Measurements from ENCODE around the gene SPDEF. TPM values are rescaled to one million over a fixed set of nuclear protein-coding genes. Genes with fewer than 3 reads are reported as not detected.

SPDEF gene
- total RNA-seq, 1 experiment from 2014 or later, result not detected

GRCh38 chr6:34534656-34535055 is 21.5 kb downstream of the SPDEF start:
- Mint-ChIP-seq H3K4me3 (ENCODE audit: unreplicated experiment) (no peak overlapping the region), H3K9me3 (ENCODE audit: unreplicated experiment) (no peaks in the 10 kb centered on the region), H3K27ac (ENCODE audit: low read depth, unreplicated experiment) (no peak overlapping the region), H3K36me3 (ENCODE audit: insufficient read depth, unreplicated experiment) (no peaks in the 10 kb centered on the region), H3K4me1 (ENCODE audit: insufficient read depth, unreplicated experiment) (no peaks in the 10 kb centered on the region), H3K27me3 (ENCODE audit: insufficient read depth, unreplicated experiment) (no peaks in the 10 kb centered on the region)
- POLR2A ChIA-PET, result interaction anchor here (0.5 kb wide), 1 partner anchor 75 kb away, joined by 3 read pairs; no protein-coding TSS in a partner anchor
- intact Hi-C loops (cut with micrococcal nuclease), result no loop called here
- no TSS peak for BruUV-seq (replicated peaks)
- DNase-seq (ENCODE audit: unreplicated experiment), result no peak
- TF ChIP-seq CTCF (IDR thresholded peaks at IDR 0.05; ENCODE audit: unreplicated experiment), result no peak
- CTCF ChIA-PET, result interaction anchor here (0.6 kb wide), 1 partner anchor 25 kb away, joined by 3 read pairs; no protein-coding TSS in a partner anchor

- ChIA-PET POLR2A (interaction anchor here (0.5 kb wide), 1 partner anchor 75 kb away, joined by 3 read pairs; no protein-coding TSS in a partner anchor), CTCF (no interaction called here)
- no peak for DNase-seq (ENCODE audit: unreplicated experiment)
- TF ChIP-seq CTCF (IDR thresholded peaks at IDR 0.05; ENCODE audit: unreplicated experiment), result no peak
- H3K9me3 Mint-ChIP-seq (ENCODE audit: unreplicated experiment), result no peaks in the 10 kb centered on the region
- H3K27me3 Mint-ChIP-seq (ENCODE audit: insufficient read depth, unreplicated experiment), result no peaks in the 10 kb centered on the region
- no peaks in the 10 kb centered on the region for H3K4me1 Mint-ChIP-seq (ENCODE audit: insufficient read depth, unreplicated experiment)
- BruUV-seq (replicated peaks), result no TSS peak
- intact Hi-C loops (cut with micrococcal nuclease), result no loop called here
- H3K27ac Mint-ChIP-seq (ENCODE audit: low read depth, unreplicated experiment), result no peak overlapping the region
- no peak overlapping the region for H3K4me3 Mint-ChIP-seq (ENCODE audit: unreplicated experiment)
- no peaks in the 10 kb centered on the region for H3K36me3 Mint-ChIP-seq (ENCODE audit: insufficient read depth, unreplicated experiment)
Measured at GRCh38 chr6:34534146-34534545, 22.0 kb downstream of the SPDEF start.

GRCh38 chr6:34532230-34532629 is 23.9 kb downstream of the SPDEF start:
- no TSS peak for BruUV-seq (replicated peaks)
- Mint-ChIP-seq H3K27me3 (ENCODE audit: insufficient read depth, unreplicated experiment) (no peaks in the 10 kb centered on the region), H3K4me3 (ENCODE audit: unreplicated experiment) (no peak overlapping the region), H3K27ac (ENCODE audit: low read depth, unreplicated experiment) (no peak overlapping the region), H3K9me3 (ENCODE audit: unreplicated experiment) (no peaks in the 10 kb centered on the region), H3K36me3 (ENCODE audit: insufficient read depth, unreplicated experiment) (no peaks in the 10 kb centered on the region), H3K4me1 (ENCODE audit: insufficient read depth, unreplicated experiment) (no peaks in the 10 kb centered on the region)
- TF ChIP-seq CTCF (IDR thresholded peaks at IDR 0.05; ENCODE audit: unreplicated experiment), result no peak
- CTCF ChIA-PET, result no interaction called here
- no peak for DNase-seq (ENCODE audit: unreplicated experiment)
- POLR2A ChIA-PET, result no interaction called here
- intact Hi-C loops (cut with micrococcal nuclease), result no loop called here

GRCh38 chr6:34531580-34532201 is 24.4 kb downstream of the SPDEF start:
- POLR2A ChIA-PET, result no interaction called here
- TF ChIP-seq CTCF (IDR thresholded peaks at IDR 0.05; ENCODE audit: unreplicated experiment), result no peak
- no peaks in the 10 kb centered on the region for H3K4me1 Mint-ChIP-seq (ENCODE audit: insufficient read depth, unreplicated experiment)
- DNase-seq (ENCODE audit: unreplicated experiment), result no peak
- no peak overlapping the region for H3K27ac Mint-ChIP-seq (ENCODE audit: low read depth, unreplicated experiment)
- no peaks in the 10 kb centered on the region for H3K27me3 Mint-ChIP-seq (ENCODE audit: insufficient read depth, unreplicated experiment)
- no TSS peak for BruUV-seq (replicated peaks)
- no peaks in the 10 kb centered on the region for H3K9me3 Mint-ChIP-seq (ENCODE audit: unreplicated experiment)
- intact Hi-C loops (cut with micrococcal nuclease), result no loop called here
- CTCF ChIA-PET, result no interaction called here
- no peaks in the 10 kb centered on the region for H3K36me3 Mint-ChIP-seq (ENCODE audit: insufficient read depth, unreplicated experiment)
- H3K4me3 Mint-ChIP-seq (ENCODE audit: unreplicated experiment), result no peak overlapping the region

Measured in MCF 10A (cell line).